ENCODE measurements around the gene DBNL. TPM values are rescaled to one million over a fixed set of nuclear protein-coding genes. Genes with fewer than 3 reads are reported as not detected.

Gene DBNL
- total RNA-seq, 1 donor from 2014 or later: 177 TPM

- intact Hi-C loops (cut with DNase I): no loop called here
- TF ChIP-seq, protein P1, sequence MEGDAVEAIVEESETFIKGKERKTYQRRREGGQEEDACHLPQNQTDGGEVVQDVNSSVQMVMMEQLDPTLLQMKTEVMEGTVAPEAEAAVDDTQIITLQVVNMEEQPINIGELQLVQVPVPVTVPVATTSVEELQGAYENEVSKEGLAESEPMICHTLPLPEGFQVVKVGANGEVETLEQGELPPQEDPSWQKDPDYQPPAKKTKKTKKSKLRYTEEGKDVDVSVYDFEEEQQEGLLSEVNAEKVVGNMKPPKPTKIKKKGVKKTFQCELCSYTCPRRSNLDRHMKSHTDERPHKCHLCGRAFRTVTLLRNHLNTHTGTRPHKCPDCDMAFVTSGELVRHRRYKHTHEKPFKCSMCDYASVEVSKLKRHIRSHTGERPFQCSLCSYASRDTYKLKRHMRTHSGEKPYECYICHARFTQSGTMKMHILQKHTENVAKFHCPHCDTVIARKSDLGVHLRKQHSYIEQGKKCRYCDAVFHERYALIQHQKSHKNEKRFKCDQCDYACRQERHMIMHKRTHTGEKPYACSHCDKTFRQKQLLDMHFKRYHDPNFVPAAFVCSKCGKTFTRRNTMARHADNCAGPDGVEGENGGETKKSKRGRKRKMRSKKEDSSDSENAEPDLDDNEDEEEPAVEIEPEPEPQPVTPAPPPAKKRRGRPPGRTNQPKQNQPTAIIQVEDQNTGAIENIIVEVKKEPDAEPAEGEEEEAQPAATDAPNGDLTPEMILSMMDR (IDR thresholded peaks at IDR 0.05): no peak
- Histone ChIP-seq H3K36me3 (peaks cover 74 to 98% of the 10 kb centered on the region in 2 donors), H3K27me3 (no peaks in the 10 kb centered on the region), H3K27ac (no peak overlapping the region), H3K9me3 (no peaks in the 10 kb centered on the region), H3K4me1 (no peaks in the 10 kb centered on the region), H3K4me3 (no peak overlapping the region)
- DNase-seq (ENCODE audit: low spot score in 2 of 2): peak in 1 of 2 donors; percentile 56
These were observed 12.8 kb downstream of the DBNL start for GRCh38 chr7:44057181-44057848.

DNA sequence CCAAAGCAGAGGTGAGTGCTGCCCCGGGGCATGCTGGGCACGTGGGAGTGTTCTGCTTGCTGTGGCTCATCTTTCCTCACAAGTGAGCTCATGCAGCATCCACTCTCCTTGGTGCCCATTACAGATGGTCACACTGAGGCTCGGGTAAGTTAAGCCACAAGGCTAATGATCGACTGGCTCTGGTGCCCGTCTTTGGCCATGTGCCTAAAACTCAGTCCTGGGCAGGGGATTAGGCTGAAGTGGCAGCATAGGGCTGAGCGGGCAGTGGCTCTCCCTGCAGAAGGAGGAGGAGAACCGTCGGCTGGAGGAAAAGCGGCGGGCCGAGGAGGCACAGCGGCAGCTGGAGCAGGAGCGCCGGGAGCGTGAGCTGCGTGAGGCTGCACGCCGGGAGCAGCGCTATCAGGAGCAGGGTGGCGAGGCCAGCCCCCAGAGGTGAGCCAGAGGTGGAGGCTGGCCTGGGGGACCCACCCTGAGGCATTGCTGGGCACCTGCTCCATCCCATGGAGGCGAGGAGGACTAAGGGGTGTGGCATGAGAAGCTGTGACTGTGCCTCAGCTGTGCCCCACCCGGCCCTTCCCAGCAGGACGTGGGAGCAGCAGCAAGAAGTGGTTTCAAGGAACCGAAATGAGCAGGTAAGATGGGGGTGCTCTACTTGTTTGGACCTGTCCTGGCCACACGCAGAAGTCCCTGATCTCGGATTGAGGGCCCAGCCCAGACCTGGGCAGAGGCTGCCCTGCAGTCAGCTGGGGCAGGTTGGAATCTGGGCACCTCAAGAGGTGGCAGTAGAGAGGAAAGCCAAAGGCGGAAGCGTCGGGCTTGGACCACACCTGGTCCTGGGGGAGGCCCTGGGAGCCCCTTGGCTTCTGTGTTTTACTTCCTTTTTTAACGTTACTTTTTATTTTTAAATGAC lies 13.6 kb downstream of the DBNL start:
- no peaks in the 10 kb centered on the region for H3K27me3 ChIP-seq
- intact Hi-C loops (cut with DNase I): no loop called here
- TF ChIP-seq, protein P1 (IDR thresholded peaks at IDR 0.05): no peak
- peak in 1 of 2 donors; percentile 58 for DNase-seq (ENCODE audit: low spot score in 2 of 2)
- H3K9me3 ChIP-seq: no peaks in the 10 kb centered on the region
- peaks cover 70 to 90% of the 10 kb centered on the region in 2 donors for H3K36me3 ChIP-seq
- no peaks in the 10 kb centered on the region for H3K4me1 ChIP-seq
- no peak overlapping the region for H3K4me3 ChIP-seq
- H3K27ac ChIP-seq: no peak overlapping the region

- peak in 1 of 2 donors; percentile 31 for DNase-seq (ENCODE audit: low spot score in 2 of 2)
- H3K36me3 ChIP-seq: peaks cover 69 to 83% of the 10 kb centered on the region in 2 donors
These were observed 14.3 kb downstream of the DBNL start for GRCh38 chr7:44058759-44059218.

GRCh38 chr7:44059219-44060090 lies 15.0 kb downstream of the DBNL start:
- Histone ChIP-seq H3K4me1 (peaks cover 0 to 1% of the 10 kb centered on the region in 2 donors), H3K36me3 (peaks cover 62 to 78% of the 10 kb centered on the region in 2 donors), H3K27ac (no peak overlapping the region), H3K4me3 (no peak overlapping the region), H3K9me3 (no peaks in the 10 kb centered on the region), H3K27me3 (no peaks in the 10 kb centered on the region)
- intact Hi-C loops (cut with DNase I): no loop called here
- TF ChIP-seq, protein P1 (IDR thresholded peaks at IDR 0.05): no peak
- peak in 1 of 2 donors; percentile 67 for DNase-seq (ENCODE audit: low spot score in 2 of 2)

More at GRCh38 chr7:44058759-44059218, 14.3 kb downstream of the DBNL start:
- Histone ChIP-seq H3K27ac (no peak overlapping the region), H3K4me1 (no peaks in the 10 kb centered on the region), H3K27me3 (no peaks in the 10 kb centered on the region), H3K9me3 (no peaks in the 10 kb centered on the region), H3K4me3 (no peak overlapping the region)
- TF ChIP-seq, protein P1 (IDR thresholded peaks at IDR 0.05): no peak
- intact Hi-C loops (cut with DNase I): no loop called here
